Measurements from ENCODE around the gene MACROD2.

Gene MACROD2

DNA sequence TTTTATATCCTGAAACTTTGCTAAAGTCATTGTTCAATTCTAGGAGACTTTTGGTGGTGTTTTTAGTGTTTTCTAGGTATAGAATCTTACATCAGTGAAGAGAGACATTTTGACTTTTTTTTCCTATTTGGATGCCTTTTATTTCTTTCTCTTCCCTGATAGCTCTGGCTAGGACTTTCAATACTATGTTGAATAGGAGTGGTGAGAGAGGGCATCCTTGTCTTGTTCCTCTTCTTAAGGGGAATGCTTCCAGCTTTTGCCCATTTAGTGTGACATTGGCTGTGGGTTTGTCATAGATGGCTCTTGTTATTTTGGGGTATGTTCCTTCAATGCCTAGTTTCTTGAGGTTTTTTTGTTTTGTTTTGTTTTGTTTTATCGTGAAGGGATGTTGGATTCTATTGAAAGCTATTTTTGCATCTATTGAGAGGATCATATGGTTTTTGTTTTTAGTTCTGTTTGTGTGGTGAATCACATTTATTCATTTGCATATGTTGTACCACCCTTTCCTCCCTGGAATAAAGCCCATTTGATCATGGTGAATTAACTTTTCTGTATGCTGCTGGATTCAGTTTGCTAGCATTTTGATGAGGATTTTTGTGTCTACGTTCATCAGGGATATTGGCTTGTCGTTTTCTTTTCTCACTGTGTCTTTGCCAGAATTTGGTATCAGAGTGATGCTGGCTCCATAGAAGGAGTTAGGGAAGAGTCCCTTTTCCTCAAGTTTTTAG, 882.1 kb downstream of the MACROD2 start:
- DNase-seq (ENCODE audit: low spot score): no peak

DNA sequence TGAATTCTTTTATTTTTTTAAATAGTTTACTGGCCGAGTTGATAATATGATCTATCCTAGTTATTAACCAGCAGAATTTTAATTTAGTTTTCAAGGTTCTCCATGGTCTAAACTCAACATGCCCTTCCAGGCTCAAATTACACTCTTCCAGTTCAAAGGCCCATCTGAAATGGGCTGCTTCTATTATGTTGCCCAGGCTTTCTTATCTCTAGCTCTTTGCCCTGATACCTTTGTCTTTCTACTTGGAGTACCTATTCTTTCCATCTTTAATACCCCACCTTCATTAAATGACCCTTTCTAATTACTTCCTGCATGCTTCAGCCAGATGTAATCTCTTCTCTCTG, 883.3 kb downstream of the MACROD2 start:
- no peak for DNase-seq (ENCODE audit: low spot score)

DNA sequence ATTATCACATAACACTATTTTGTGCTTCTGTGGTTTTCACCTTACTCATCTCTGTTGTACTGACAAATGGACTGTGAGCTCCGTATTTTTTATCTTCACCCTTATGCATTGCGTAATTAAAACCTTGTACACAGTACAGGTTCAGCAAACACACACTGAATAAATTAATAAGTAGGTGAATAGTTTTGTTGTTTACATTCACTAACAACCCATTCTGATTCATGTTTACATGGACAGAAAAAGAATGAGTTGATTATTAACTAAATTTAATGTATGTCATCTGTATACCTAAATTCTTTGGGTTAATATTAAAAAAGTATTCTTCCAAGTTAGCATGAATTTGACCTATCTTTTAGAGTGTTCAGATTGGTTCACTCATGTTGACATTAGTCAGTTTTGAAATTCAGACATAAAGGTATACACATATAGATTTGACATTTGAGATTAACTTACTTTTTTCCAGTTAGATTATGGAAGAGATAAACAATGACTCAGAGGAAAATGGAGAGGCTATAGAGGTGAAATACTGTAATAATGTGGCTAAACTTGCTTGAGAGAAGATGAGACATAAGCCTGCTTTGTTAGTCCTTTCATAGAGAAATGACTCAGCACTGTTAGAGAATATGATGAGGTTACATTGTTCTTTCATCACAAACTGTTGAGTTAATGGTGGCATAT, 883.8 kb downstream of the MACROD2 start:
- peak; percentile 98 for DNase-seq (ENCODE audit: low spot score)

GRCh38 chr20:14879839-14880238, 884.5 kb downstream of the MACROD2 start:
- peak; percentile 38 for DNase-seq (ENCODE audit: low spot score)

DNA sequence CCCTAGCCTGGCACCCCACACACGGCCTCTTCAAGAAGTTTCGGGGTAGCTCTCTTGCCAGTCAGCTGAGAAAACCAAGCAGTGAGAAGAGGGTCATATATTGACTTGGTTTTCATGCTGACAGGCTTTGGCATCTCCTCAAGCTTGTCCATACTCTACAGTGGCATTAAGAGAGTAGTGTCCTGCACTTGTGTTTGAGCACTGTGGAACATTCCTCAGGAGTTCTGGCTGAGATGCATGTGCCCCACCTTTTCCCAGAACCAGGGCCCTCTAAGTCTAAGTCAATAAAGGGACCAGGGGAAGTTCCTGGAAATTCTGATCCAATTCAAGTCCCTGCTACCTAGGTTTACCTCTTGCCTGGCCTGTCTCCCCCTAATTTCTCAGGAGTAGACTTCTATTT, 886.2 kb downstream of the MACROD2 start:
- DNase-seq (ENCODE audit: low spot score): no peak

DNA sequence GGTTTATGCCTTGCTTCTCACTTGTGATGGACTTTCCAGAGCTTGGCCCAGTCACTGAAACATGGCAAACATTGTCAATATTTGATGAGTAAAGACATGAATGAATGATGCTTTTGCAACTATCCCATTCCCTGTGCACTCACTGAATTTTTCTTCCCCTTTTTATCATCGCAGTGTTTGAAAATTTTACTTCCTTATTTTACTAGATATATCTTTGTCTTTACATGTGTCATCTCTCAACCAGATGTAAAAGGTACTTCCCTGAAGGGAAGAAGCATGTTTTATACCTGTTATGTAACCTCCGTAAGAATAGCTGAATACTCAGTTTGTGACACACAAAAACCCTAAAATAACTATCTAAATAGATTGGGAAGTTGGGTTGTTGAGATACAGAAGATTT, 886.8 kb downstream of the MACROD2 start:
- DNase-seq (ENCODE audit: low spot score): no peak

DNA sequence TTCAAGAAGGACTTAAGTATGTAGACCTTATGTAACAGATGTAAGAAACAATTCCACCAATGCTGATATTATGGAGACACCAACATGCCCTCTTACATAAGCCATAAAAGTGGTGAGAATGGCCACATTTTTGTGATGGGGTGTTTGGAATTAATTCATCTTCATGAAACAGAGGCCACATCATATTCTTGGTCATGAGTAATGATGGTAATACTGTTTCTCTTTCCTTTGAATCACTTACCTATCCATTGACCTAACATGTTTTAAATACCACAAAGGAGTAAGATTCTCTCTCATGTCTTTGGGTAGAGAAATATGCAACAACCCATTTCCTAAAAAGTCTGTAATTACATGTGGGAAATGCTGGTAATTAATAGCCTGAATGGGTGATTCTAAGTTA, 887.5 kb downstream of the MACROD2 start:
- DNase-seq (ENCODE audit: low spot score): no peak

- peak; percentile 30 for DNase-seq (ENCODE audit: low spot score)
These were observed 888.0 kb downstream of the MACROD2 start for GRCh38 chr20:14883324-14883723.

- DNase-seq (ENCODE audit: low spot score): peak; percentile 39
These were observed 890.3 kb downstream of the MACROD2 start for GRCh38 chr20:14885661-14886060.

DNA sequence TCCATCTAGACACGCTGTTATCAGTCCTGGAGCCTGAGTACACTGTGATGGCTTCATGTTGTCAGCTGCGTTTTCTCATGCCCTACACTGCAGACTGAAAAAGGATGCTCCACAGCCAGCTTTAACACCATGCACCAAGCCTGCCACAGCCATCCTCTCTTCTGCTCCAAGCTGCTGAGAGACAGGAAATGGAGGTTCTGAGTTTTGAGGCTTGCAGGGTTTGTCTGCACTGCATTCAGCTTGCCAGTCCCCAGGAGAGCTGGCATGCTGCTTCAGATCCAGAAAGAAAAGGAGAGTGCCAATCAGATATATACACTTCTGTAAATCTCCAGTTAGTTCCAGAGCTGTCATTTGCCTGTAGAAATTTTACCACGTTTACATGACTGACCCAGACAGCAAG, 892.8 kb downstream of the MACROD2 start:
- DNase-seq (ENCODE audit: low spot score): no peak

GRCh38 chr20:14889496-14890255, 894.4 kb downstream of the MACROD2 start:
- no peak for DNase-seq (ENCODE audit: low spot score)

DNA sequence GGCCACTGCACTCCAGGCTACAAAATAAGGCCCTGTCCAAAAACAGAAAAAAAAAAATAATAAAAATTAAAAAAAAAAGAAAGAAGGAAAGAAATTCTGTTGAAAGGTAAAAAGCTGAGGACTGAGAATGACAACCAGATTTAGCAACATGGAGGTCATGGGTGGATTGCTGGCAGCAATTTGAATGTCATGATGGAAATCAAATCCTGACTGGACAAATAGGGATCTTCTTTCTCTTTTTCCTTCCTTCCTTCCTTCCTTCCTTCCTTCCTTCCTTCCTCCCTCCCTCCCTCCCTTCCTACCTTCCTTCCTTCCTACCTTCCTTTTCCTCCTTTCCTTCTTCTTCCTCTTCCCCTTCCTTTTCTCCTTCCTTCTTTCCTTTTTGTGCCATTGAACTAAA, 895.4 kb downstream of the MACROD2 start:
- DNase-seq (ENCODE audit: low spot score): no peak

- DNase-seq (ENCODE audit: low spot score): no peak
These were observed 897.5 kb downstream of the MACROD2 start for GRCh38 chr20:14892782-14893181.

DNA sequence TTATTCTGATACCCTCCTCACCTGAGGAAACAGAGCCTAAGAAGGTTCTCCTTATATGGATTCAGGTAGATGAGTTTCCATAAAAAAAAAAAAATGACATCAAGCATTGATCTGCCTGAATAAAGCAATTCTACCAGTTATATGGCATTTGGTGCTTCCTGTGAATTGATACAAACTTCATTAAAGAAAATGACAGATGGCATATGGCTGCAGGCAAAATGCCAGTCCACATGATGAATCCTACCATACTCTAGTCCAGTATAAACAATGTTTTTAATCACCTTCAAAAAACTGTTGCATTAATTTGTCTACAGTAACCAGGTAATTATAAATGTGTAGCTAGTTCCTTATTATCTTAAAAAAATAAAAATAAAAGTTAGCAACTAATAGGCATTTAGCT, 901.3 kb downstream of the MACROD2 start:
- DNase-seq (ENCODE audit: low spot score): no peak

DNA sequence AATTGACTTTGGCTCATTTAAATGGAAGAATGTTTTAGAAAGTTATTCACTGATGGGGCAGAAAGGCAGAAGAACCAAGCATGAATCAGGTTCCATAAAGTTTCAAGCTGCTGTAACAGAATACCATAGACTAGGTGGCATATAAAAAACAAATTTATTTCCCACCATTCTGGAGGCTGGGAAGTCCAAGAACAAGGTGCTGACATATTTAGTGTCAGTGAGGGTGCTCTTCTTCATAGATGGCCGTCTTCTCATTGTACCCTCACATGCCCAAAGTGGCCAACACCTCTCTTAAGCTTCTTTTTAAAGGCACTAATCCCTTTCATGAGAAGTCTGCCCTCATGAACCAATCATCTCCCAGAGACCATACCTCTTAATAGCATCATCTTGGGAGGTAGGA, 902.3 kb downstream of the MACROD2 start:
- DNase-seq (ENCODE audit: low spot score): no peak

- no peak for DNase-seq (ENCODE audit: low spot score)
These were observed 907.2 kb downstream of the MACROD2 start for GRCh38 chr20:14902432-14903089.

- no peak for DNase-seq (ENCODE audit: low spot score)
These were observed 911.7 kb downstream of the MACROD2 start for GRCh38 chr20:14906908-14907434.

DNA sequence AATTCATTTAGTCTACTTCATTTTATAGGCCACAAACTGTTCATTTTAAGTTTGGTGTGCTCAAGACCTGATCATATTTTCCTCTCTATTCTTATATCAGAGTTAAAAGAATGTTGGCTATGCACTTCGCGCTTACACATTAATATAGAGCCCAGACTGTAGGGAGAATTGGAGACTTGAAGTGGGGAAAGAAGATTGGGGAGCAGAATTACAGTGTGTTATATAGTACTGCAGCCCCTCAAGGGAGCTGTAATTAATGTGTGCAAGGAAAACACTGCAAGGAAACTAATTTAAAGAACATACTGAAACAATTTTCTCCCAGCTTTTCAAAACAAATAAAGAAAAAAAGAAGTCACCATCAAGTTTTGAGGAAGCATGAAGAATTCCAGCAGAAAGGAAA, 914.8 kb downstream of the MACROD2 start:
- DNase-seq (ENCODE audit: low spot score): no peak

- DNase-seq (ENCODE audit: low spot score): no peak
These were observed 918.7 kb downstream of the MACROD2 start for GRCh38 chr20:14913896-14914620.

DNA sequence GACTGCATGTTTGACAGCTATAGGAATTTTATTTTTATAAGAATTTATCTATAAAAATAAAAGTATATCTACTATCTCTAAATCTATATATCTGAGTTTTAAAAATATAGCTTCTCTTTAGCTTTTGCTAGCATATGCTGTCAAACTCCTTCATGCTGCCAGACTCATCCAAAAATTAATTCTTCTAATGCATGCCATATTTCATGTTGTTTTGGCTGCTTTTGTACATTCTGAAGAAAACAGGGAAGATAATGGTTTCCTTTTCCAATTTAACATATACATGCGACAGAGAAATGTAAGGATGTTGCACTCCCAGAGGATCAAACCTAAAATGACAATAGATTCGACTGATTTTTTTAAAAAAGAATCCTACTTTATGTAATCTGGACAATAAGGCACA, 919.3 kb downstream of the MACROD2 start:
- DNase-seq (ENCODE audit: low spot score): no peak

DNA sequence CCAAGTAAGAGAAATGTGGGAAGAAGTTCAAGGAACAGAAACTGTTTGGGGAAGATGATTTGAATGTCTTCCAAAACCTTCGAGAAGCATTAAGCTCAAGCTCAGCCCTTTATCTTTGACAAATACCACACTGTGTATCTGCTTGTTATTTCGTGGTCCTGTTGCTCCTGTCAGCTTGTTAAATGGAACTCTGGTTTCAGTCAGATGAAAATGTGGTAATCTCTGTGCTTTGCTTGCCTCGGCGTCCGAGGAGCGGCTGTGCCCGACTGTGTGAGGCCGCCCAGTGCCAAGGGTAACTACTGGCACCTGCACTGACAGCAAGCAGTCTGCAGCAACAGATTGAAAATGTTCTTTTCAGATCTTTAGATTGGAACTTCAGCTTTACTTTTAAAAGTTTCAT, 920.0 kb downstream of the MACROD2 start:
- no peak for DNase-seq (ENCODE audit: low spot score)
